ENCODE data around the gene NCAPD3.

DNA sequence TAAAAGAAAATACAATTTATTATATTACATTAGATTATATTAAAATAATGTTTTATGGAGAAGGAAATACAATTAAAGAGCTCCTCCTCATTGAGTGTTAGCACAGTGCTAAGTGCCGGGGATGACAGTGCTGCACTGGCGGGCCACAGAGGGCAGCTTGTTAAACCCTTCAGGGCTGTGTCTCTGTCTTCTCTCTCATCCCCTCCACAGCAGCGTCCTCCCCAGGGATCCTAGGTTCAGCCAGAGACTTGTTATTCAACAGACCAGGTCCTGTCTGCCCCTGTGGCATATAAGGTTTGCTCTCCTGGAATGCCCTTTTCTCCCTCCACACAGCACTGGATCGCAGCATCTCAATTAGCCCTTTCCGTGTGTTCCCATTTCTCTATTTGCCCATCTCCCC, 15.2 kb upstream of the NCAPD3 start:
- TF ChIP-seq EP300 (IDR thresholded peaks at IDR 0.05) (no peak), CTCF (IDR thresholded peaks at IDR 0.05) (no peak), POLR2A (IDR thresholded peaks at IDR 0.05; ENCODE audit: low read depth) (no peak), POLR2AphosphoS5 (IDR thresholded peaks at IDR 0.05) (no peak)

All from esophagus muscularis mucosa (tissue), 4 donors.